ENCODE measurements around the gene GDPD2. TPM values are rescaled to one million over a fixed set of nuclear protein-coding genes. Genes with fewer than 3 reads are reported as not detected.

The GDPD2 gene
- total RNA-seq, 4 donors from 2014 or later = 12.8 to 32.9 (median 22.8) TPM

GRCh38 chrX:70476166-70476933, 53.2 kb downstream of the GDPD2 start:
- TF ChIP-seq CTCF (IDR thresholded peaks at IDR 0.05) (no peak), POLR2A (IDR thresholded peaks at IDR 0.05) (no peak)
- 68 to 94% methylated on average over 5 of the region's 5 CpGs for WGBS, 2 donors
- intact Hi-C loops (cut with DNase I; ENCODE audit: low total_unique reads) = no loop called here

GRCh38 chrX:70476934-70477733, 54.0 kb downstream of the GDPD2 start:
- H3K4me3 ChIP-seq (ENCODE audit: low read depth, poor library complexity, severe bottlenecking) = no peak overlapping the region
- no peak for DNase-seq (ENCODE audit: low spot score in 2 of 2)
- TF ChIP-seq CTCF (IDR thresholded peaks at IDR 0.05) (no peak), POLR2A (IDR thresholded peaks at IDR 0.05) (no peak)
- 44 to 59% methylated on average over 13 of the region's 13 CpGs for WGBS, 2 donors
- intact Hi-C loops (cut with DNase I; ENCODE audit: low total_unique reads) = no loop called here

More at GRCh38 chrX:70476166-70476933, 53.2 kb downstream of the GDPD2 start:
- H3K4me3 ChIP-seq (ENCODE audit: low read depth, poor library complexity, severe bottlenecking) = no peak overlapping the region
- DNase-seq (ENCODE audit: low spot score in 2 of 2) = no peak

DNA sequence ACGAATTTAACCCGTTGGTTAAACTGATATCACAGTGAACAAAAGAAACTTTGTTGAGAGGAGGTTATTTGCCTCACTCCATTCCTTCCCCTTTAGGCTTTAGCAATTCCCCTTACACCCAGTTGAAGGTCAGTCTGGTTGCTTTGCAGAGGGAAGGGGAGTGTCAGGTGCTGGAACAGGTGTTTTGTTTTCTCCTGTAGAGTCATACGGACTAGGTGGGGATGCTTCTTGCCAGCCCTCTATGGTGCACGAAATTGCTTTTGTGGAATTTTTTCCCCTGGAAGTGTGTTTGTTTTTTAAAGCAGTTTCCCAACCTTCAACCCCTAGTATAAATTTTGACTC, 54.6 kb downstream of the GDPD2 start:
- no peak overlapping the region for H3K4me3 ChIP-seq (ENCODE audit: low read depth, poor library complexity, severe bottlenecking)
- 38 to 54% methylated on average over 4 of the region's 4 CpGs for WGBS, 2 donors
- intact Hi-C loops (cut with DNase I; ENCODE audit: low total_unique reads) = no loop called here
- TF ChIP-seq CTCF (IDR thresholded peaks at IDR 0.05) (no peak), POLR2A (IDR thresholded peaks at IDR 0.05) (no peak)
- no peak for DNase-seq (ENCODE audit: low spot score in 2 of 2)

DNA sequence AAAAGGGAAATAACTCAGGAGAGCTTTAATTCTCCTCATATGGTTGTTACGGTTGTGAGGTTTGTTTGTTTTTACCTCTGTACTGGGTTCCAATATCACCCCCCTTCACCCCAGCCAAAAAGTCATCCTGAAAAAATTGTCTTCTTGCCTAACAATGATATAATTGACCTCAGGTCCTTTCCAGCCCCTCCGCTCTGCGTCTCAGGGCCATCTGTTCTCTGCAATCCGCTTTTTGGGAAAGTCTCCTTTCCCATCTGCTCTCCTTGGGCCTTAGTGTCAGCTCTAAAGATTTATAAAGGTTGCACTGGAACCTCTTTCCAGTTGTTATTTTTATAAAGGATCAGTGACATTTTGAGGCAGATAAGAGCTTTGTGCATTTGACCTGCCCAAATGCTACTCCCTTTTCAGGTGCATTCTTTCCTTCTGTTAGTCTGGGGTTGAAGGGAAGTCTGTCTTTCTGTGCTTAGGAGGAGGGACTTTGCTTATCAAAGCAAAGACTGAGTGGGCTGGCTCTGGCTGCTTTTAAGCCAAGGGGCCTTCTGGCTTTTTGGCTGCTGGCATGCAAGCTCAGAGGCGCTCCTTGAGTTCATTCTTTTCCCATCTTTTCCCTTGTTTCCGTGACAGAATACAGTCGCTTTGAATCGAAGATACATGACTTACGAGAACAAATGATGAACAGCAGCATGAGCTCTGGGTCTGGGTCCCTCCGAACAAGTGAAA, 55.6 kb downstream of the GDPD2 start:
- 84 to 92% methylated on average over 10 of the region's 10 CpGs for WGBS, 2 donors
- intact Hi-C loops (cut with DNase I; ENCODE audit: low total_unique reads) = no loop called here
- no peak overlapping the region for H3K4me3 ChIP-seq (ENCODE audit: low read depth, poor library complexity, severe bottlenecking)
- TF ChIP-seq POLR2A (IDR thresholded peaks at IDR 0.05) = no peak
- no peak for TF ChIP-seq CTCF (IDR thresholded peaks at IDR 0.05)
- DNase-seq (ENCODE audit: low spot score in 2 of 2) = no peak

DNA sequence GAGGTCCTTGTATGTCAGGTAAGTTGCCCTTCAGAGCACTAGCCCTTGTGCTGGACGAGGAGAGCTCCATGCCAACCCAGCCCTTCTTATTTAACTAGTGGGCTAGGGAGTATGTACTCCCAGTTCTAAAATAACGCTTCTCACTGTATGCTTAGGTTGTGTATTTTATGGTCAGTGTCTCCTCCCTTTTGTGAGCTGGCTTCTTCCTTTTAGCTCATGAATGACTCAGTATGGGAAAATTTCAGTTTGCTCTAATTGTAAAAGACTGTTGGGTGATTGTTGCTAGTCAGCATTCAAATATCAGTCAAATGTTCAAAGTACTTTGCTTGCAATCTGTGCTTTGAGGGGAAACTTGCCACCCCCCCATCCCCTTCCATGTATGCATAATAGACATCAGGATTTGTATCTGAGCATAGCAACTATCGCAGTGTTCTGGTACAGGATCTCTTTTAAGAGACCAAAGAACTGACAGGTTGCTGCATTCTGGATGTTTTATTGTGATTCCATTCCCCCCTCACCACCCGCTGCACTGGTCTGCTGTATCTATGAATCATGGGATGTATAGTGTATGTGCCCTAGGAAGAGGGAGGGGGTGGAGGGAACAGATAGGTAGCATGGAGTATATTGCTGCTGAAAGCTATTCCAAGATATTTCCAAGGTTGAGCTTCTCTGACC, 56.3 kb downstream of the GDPD2 start:
- intact Hi-C loops (cut with DNase I; ENCODE audit: low total_unique reads) = no loop called here
- no peak overlapping the region for H3K4me3 ChIP-seq (ENCODE audit: low read depth, poor library complexity, severe bottlenecking)
- no peak for DNase-seq (ENCODE audit: low spot score in 2 of 2)
- WGBS, 2 donors = 64 to 71% methylated on average over 4 of the region's 4 CpGs
- no peak for TF ChIP-seq POLR2A (IDR thresholded peaks at IDR 0.05)
- no peak for TF ChIP-seq CTCF (IDR thresholded peaks at IDR 0.05)

Data from lower leg skin (tissue), 4 donors.